ENCODE measurements around the gene MCRIP1. TPM values are rescaled to one million over a fixed set of nuclear protein-coding genes. Genes with fewer than 3 reads are reported as not detected.
A peak's percentile ranks its signal among the peaks of the same experiment; 100 is the strongest.

The MCRIP1 gene
- total RNA-seq, 2 donors from 2014 or later = 83.6 to 150 TPM

GRCh38 chr17:81871387-81872230 is 38.5 kb upstream of the MCRIP1 start:
- peak; percentile 90 for DNase-seq (ENCODE audit: low spot score)
- TF ChIP-seq POLR2A (IDR thresholded peaks at IDR 0.05) = peak; percentile 93
- TF ChIP-seq POLR2AphosphoS5 (IDR thresholded peaks at IDR 0.05) = peak; percentile 94
- TF ChIP-seq CTCF (IDR thresholded peaks at IDR 0.05) = peak; percentile 26 to 65 (median 58)
- Histone ChIP-seq H3K4me1 (replicated peaks) (peaks cover 21% of the 10 kb centered on the region), H3K36me3 (peaks cover 0 to 10% of the 10 kb centered on the region in 2 donors), H3K9me3 (no peaks in the 10 kb centered on the region), H3K4me3 (peak overlapping the region; percentile 69 to 95), H3K27ac (peak overlapping the region; percentile 90 to 96), H3K27me3 (replicated peaks; ENCODE audit: insufficient read depth) (no peaks in the 10 kb centered on the region)
- intact Hi-C loops (cut with DNase I) = loop anchor here (1.0 kb wide), 1 partner anchor 10 kb away; no protein-coding TSS in a partner anchor
- under 1% methylated on average over 80 of the region's 86 CpGs for WGBS

- peaks cover 21% of the 10 kb centered on the region for H3K4me1 ChIP-seq (replicated peaks)
- no peak for DNase-seq (ENCODE audit: low spot score)
- intact Hi-C loops (cut with DNase I) = loop anchor here (1.0 kb wide), 1 partner anchor 10 kb away; no protein-coding TSS in a partner anchor
- peak within 1 kb of the TSS; percentile 69 to 95 for H3K4me3 ChIP-seq
- peaks cover 0 to 10% of the 10 kb centered on the region in 2 donors for H3K36me3 ChIP-seq
- WGBS = under 1% methylated on average over 38 of the region's 64 CpGs
- TF ChIP-seq POLR2AphosphoS5 (IDR thresholded peaks at IDR 0.05) = no peak
- TF ChIP-seq CTCF (IDR thresholded peaks at IDR 0.05) = no peak
- TF ChIP-seq POLR2A (IDR thresholded peaks at IDR 0.05) = no peak
- H3K9me3 ChIP-seq = no peaks in the 10 kb centered on the region
- no peaks in the 10 kb centered on the region for H3K27me3 ChIP-seq (replicated peaks; ENCODE audit: insufficient read depth)
- peak within 1 kb of the TSS; percentile 90 to 96 for H3K27ac ChIP-seq
Observed at GRCh38 chr17:81870981-81871386, 37.9 kb upstream of the MCRIP1 start, which contains the start of gene ARHGDIA. Gene ARHGDIA (minus strand): TSS chr17:81871337. CDS start chr17:81869930, 1,407 bp downstream.

GRCh38 chr17:81870131-81870980 is 37.3 kb upstream of the MCRIP1 start:
- no peaks in the 10 kb centered on the region for H3K27me3 ChIP-seq (replicated peaks; ENCODE audit: insufficient read depth)
- TF ChIP-seq POLR2AphosphoS5 (IDR thresholded peaks at IDR 0.05) (no peak), CTCF (IDR thresholded peaks at IDR 0.05) (no peak), POLR2A (IDR thresholded peaks at IDR 0.05) (no peak)
- peaks cover 21% of the 10 kb centered on the region for H3K4me1 ChIP-seq (replicated peaks)
- no peak for DNase-seq (ENCODE audit: low spot score)
- no peaks in the 10 kb centered on the region for H3K9me3 ChIP-seq
- H3K4me3 ChIP-seq = peak overlapping the region; percentile 69 to 95
- H3K36me3 ChIP-seq = peaks cover 0 to 10% of the 10 kb centered on the region in 2 donors
- 5% methylated on average over 30 of the region's 65 CpGs for WGBS
- H3K27ac ChIP-seq = peak overlapping the region; percentile 90 to 96
- intact Hi-C loops (cut with DNase I) = no loop called here

GRCh38 chr17:81869221-81870130 is 36.4 kb upstream of the MCRIP1 start:
- TF ChIP-seq POLR2AphosphoS5 (IDR thresholded peaks at IDR 0.05) (no peak), CTCF (IDR thresholded peaks at IDR 0.05) (peak; percentile 71 to 89 (median 74)), POLR2A (IDR thresholded peaks at IDR 0.05) (no peak)
- Histone ChIP-seq H3K4me3 (peak overlapping the region; percentile 69 to 95), H3K36me3 (peaks cover 0 to 10% of the 10 kb centered on the region in 2 donors), H3K27ac (peak overlapping the region; percentile 90 to 96), H3K9me3 (no peaks in the 10 kb centered on the region), H3K27me3 (replicated peaks; ENCODE audit: insufficient read depth) (no peaks in the 10 kb centered on the region), H3K4me1 (replicated peaks) (peaks cover 21% of the 10 kb centered on the region)
- 37% methylated on average over 48 of the region's 52 CpGs for WGBS
- DNase-seq (ENCODE audit: low spot score) = no peak
- intact Hi-C loops (cut with DNase I) = no loop called here
